Endothelial cell (in vitro differentiated cells): ENCODE data around the gene TMEM98. TPM values are rescaled to one million over a fixed set of nuclear protein-coding genes. Genes with fewer than 3 reads are reported as not detected.

ENCODE experiments used
- DNase-seq: peaks from one replicate; pipeline ENCODE4 v3.0.0; 2021; ENCODE audit warnings: low spot score
- H3K27ac Mint-ChIP-seq: one replicate; pipeline ENCODE4 v1.8.0; 2021; ENCODE audit warnings: mixed read lengths, inconsistent platforms; ENCODE audit not compliant: unreplicated experiment
- H3K27me3 Mint-ChIP-seq: one replicate; pipeline ENCODE4 v1.8.0; 2021; ENCODE audit warnings: mild to moderate bottlenecking, moderate library complexity, mixed read lengths, inconsistent platforms; ENCODE audit not compliant: unreplicated experiment
- H3K36me3 Mint-ChIP-seq: one replicate; pipeline ENCODE4 v1.8.0; 2021; ENCODE audit warnings: mild to moderate bottlenecking, low read depth, mixed read lengths, inconsistent platforms; ENCODE audit not compliant: unreplicated experiment
- H3K4me1 Mint-ChIP-seq: one replicate; pipeline ENCODE4 v1.8.0; 2021; ENCODE audit warnings: mild to moderate bottlenecking, mixed read lengths, inconsistent platforms; ENCODE audit not compliant: unreplicated experiment
- H3K4me3 Mint-ChIP-seq: one replicate; pipeline ENCODE4 v1.8.0; 2021; ENCODE audit warnings: mild to moderate bottlenecking, mixed read lengths, inconsistent platforms; ENCODE audit not compliant: unreplicated experiment
- H3K9me3 Mint-ChIP-seq: one replicate; pipeline ENCODE4 v1.8.0; 2021; ENCODE audit warnings: mixed read lengths, inconsistent platforms; ENCODE audit not compliant: unreplicated experiment
- total RNA-seq: library from RNA; stranded (reverse); fragmentation: NEBNext Ultra II Directional; extraction: Animal tissue kit (Norgen Biotek cat#: 25700); gene quantifications from one replicate; pipeline ENCODE4 v1.2.1, GENCODE V29; 2021; ENCODE audit not compliant: unreplicated experiment
- TF ChIP-seq, protein P1 (sequence below): fragments of 200-600 bp; sonication (generic); IDR thresholded peaks from one replicate; pipeline ENCODE4 v1.5.0; 2021; ENCODE audit warnings: antibody characterized with exemption; ENCODE audit not compliant: unreplicated experiment

TMEM98 gene
- total RNA-seq, 1 donor from 2014 or later: 84.2 TPM

DNA sequence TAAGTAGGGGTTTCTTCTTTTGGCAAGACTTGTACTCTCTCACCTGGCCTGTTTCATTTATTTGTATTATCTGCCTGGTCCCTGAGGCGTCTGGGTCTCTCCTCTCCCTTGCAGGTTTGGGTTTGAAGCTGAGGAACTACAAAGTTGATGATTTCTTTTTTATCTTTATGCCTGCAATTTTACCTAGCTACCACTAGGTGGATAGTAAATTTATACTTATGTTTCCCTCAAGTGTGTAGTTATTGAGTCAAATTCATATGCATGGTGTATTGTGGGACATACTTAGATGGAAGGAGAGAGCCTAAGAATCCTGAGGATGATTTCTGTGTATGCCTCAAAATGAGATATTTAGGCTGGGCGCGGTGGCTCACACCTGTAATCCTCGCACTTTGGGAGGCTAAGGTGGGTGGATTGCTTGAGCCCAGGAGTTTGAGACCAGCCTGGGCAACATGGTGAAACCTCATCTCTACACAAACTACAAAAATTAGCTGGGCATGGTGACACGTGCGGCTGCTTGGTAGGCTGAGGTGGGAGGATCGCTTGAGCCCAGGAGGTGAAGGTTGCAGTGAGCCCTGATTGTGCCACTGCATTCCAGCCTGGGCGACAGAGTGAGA, 13.6 kb downstream of the TMEM98 start:
- Mint-ChIP-seq H3K36me3 (peaks cover 17% of the 10 kb centered on the region), H3K4me1 (no peaks in the 10 kb centered on the region), H3K27me3 (peaks cover 7% of the 10 kb centered on the region), H3K27ac (no peak overlapping the region), H3K4me3 (peak overlapping the region; percentile 68), H3K9me3 (no peaks in the 10 kb centered on the region)
- no peak for DNase-seq
- TF ChIP-seq, protein P1, sequence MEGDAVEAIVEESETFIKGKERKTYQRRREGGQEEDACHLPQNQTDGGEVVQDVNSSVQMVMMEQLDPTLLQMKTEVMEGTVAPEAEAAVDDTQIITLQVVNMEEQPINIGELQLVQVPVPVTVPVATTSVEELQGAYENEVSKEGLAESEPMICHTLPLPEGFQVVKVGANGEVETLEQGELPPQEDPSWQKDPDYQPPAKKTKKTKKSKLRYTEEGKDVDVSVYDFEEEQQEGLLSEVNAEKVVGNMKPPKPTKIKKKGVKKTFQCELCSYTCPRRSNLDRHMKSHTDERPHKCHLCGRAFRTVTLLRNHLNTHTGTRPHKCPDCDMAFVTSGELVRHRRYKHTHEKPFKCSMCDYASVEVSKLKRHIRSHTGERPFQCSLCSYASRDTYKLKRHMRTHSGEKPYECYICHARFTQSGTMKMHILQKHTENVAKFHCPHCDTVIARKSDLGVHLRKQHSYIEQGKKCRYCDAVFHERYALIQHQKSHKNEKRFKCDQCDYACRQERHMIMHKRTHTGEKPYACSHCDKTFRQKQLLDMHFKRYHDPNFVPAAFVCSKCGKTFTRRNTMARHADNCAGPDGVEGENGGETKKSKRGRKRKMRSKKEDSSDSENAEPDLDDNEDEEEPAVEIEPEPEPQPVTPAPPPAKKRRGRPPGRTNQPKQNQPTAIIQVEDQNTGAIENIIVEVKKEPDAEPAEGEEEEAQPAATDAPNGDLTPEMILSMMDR: peak; percentile 92

DNA sequence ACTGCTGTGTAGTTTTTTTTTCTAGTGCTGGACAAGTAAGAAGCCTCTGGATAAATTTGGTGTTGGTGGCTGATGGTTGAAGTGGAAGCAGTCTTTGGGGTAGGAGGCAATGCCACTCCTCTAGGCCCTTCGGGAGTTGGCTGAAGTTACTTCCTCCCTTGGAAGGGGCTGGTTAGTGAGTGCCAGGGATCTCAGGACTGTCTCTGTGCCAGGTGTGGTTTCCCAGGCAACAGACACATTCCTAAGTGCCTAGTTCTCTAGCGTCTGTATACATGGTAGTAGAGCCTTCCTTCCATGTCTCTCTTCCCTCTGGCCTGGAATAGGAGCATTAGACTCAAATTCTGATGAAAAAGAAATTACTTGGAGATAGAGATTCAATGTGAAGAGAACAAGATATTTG, 15.3 kb downstream of the TMEM98 start:
- Mint-ChIP-seq H3K4me3 (no peak overlapping the region), H3K4me1 (no peaks in the 10 kb centered on the region), H3K36me3 (peaks cover 15% of the 10 kb centered on the region), H3K27ac (no peak overlapping the region), H3K27me3 (peaks cover 7% of the 10 kb centered on the region), H3K9me3 (no peaks in the 10 kb centered on the region)
- TF ChIP-seq, protein P1: no peak
- no peak for DNase-seq

DNA sequence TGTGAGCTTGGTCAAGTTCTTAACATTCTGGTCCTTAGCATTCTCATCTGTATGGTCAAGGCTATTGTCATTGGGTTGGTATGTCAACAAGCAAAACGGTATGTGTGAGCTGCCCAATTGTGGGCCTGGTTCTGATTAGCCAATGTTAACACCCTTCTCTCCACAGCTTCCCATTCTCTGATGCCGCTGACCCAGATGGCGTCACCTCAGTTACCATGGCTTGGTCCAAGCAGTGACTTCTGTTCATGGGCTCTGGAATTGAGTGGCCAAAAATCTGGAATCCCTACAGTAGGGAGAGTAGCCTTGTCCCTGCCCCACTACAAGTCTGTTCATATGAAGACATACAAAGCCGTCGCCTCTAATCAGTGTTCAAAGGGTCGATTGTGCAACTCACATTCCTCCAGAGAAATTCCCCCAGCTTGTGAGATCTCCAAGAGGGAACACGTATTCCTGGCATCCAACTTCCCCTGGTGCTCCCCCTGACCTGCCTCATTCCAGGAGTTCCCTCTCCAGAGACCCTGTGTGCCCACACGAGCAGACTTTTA, 15.8 kb downstream of the TMEM98 start:
- Mint-ChIP-seq H3K27ac (no peak overlapping the region), H3K9me3 (no peaks in the 10 kb centered on the region), H3K36me3 (peaks cover 13% of the 10 kb centered on the region), H3K4me3 (no peak overlapping the region), H3K4me1 (no peaks in the 10 kb centered on the region), H3K27me3 (peaks cover 5% of the 10 kb centered on the region)
- DNase-seq: no peak
- TF ChIP-seq, protein P1: no peak

DNA sequence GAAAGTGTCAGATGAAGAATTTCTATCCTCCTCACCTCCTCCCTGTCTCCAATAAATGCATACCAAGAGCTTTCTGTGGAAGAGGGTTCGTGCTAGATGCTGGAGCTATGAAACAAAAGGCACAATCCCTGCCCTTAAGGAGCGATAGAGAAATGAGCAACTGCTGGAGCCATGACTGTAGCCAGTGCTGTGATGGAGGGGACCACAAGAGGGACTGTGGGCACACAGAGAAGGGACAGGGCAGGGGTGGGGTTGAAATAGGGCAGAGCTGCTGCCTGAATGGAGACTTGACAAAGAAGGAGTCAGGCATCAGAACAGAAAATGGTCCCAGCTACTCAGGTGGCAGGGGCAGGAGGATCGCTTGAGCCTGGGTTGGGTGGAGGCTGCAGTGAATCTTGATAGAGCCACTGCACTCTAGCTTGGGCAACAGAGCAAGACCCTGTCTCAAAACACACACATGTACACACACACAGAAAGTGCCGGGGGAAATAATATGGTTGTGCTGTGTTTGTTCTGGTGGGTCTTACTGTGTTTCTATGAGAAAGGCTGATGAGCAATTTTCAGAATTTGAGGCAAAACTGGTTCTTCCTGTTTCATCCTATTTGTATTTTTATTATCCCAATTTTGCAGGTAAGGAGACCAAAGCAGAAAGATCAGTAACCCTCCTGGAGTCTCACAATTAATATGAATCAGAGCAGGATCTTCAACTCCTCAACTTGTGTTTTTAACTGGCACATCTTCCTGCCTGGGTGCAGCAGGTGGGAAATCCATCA, 16.5 kb downstream of the TMEM98 start:
- no peaks in the 10 kb centered on the region for H3K4me1 Mint-ChIP-seq
- H3K27ac Mint-ChIP-seq: no peak overlapping the region
- H3K9me3 Mint-ChIP-seq: no peaks in the 10 kb centered on the region
- H3K36me3 Mint-ChIP-seq: peaks cover 9% of the 10 kb centered on the region
- no peak overlapping the region for H3K4me3 Mint-ChIP-seq
- TF ChIP-seq, protein P1: no peak
- DNase-seq: no peak
- peaks cover 3% of the 10 kb centered on the region for H3K27me3 Mint-ChIP-seq
